ENCODE measurements around the gene MZT2B.
"Not testable (repeated sequence)": the region's sequence is repeated elsewhere in the genome, so short reads cannot be mapped to it uniquely, and the experiment has no call there.

Gene MZT2B

GRCh38 chr2:130181880-130182682 lies at the start of gene MZT2B:
MZT2B (plus strand) TSS chr2:130182262; CDS start chr2:130182283, 21 bp downstream.
- in situ Hi-C loops (cut with HindIII; ENCODE audit: low sequenced_read_pairs) = not testable (repeated sequence)
- H3K4me3 ChIP-seq (ENCODE audit: low read depth, low read length) = peak within 1 kb of the TSS; percentile 92
- TF ChIP-seq, protein P1, sequence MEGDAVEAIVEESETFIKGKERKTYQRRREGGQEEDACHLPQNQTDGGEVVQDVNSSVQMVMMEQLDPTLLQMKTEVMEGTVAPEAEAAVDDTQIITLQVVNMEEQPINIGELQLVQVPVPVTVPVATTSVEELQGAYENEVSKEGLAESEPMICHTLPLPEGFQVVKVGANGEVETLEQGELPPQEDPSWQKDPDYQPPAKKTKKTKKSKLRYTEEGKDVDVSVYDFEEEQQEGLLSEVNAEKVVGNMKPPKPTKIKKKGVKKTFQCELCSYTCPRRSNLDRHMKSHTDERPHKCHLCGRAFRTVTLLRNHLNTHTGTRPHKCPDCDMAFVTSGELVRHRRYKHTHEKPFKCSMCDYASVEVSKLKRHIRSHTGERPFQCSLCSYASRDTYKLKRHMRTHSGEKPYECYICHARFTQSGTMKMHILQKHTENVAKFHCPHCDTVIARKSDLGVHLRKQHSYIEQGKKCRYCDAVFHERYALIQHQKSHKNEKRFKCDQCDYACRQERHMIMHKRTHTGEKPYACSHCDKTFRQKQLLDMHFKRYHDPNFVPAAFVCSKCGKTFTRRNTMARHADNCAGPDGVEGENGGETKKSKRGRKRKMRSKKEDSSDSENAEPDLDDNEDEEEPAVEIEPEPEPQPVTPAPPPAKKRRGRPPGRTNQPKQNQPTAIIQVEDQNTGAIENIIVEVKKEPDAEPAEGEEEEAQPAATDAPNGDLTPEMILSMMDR (IDR thresholded peaks at IDR 0.05; ENCODE audit: low read depth, low read length, missing control alignments) = peak; percentile 64
- DNase-seq (ENCODE audit: low read depth) = peak; percentile 33

- TF ChIP-seq, protein P1 (IDR thresholded peaks at IDR 0.05; ENCODE audit: low read depth, low read length, missing control alignments) = no peak
- no peak overlapping the region for H3K4me3 ChIP-seq (ENCODE audit: low read depth, low read length)
- in situ Hi-C loops (cut with HindIII; ENCODE audit: low sequenced_read_pairs) = no loop called here
- DNase-seq (ENCODE audit: low read depth) = no peak
These were observed 46.1 kb upstream of the MZT2B start for GRCh38 chr2:130135692-130136541.

- in situ Hi-C loops (cut with HindIII; ENCODE audit: low sequenced_read_pairs); DNase-seq (ENCODE audit: low read depth); H3K4me3 ChIP-seq (ENCODE audit: low read depth, low read length): not testable (repeated sequence)
These were observed 45.5 kb upstream of the MZT2B start for GRCh38 chr2:130136546-130136945.

GRCh38 chr2:130137118-130137517 lies 44.9 kb upstream of the MZT2B start:
- H3K4me3 ChIP-seq (ENCODE audit: low read depth, low read length); in situ Hi-C loops (cut with HindIII; ENCODE audit: low sequenced_read_pairs); DNase-seq (ENCODE audit: low read depth): not testable (repeated sequence)

DNA sequence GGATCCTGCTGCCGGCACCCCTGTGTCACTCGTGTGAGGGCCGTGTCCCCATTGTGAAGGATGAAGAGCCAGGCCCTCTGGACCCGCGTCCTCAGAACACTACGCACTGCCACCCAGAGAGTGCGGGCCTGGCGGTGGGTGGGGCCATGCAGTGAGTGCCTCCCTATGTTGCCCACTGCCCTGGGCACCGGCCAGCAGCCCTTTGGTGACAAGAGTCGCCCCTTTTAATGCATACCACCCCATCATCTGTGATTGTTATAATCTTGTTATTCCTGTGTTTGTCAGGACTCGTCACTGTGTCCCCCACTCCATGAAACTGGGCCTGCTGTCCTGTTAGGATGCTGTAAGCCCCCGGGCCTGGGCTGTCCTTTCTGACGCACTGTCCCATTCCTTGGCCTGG lies 43.7 kb upstream of the MZT2B start:
- in situ Hi-C loops (cut with HindIII; ENCODE audit: low sequenced_read_pairs); DNase-seq (ENCODE audit: low read depth); H3K4me3 ChIP-seq (ENCODE audit: low read depth, low read length): not testable (repeated sequence)

DNA sequence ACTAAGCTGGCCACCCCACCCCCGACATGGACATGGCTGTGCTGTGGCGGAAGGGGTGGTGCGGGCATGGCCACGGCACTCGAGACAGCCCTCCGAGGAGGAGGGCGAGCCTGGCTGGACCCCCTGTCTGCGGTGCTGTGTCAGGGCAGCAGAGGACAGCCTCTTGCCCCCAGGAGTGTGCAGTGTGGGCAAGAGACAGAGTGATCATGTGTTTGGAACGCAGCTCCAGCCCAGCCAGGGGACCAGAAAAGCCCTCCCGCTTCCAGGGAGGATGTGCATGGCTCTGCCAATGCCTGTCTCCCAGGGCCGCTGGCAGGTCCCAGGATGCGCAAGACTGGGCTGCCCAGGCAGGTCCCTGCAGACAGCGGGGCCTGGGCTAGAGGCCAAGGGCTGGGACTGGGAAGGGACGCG lies 43.2 kb upstream of the MZT2B start:
- in situ Hi-C loops (cut with HindIII; ENCODE audit: low sequenced_read_pairs); DNase-seq (ENCODE audit: low read depth); H3K4me3 ChIP-seq (ENCODE audit: low read depth, low read length): not testable (repeated sequence)

GRCh38 chr2:130139331-130140280 lies 42.5 kb upstream of the MZT2B start:
- DNase-seq (ENCODE audit: low read depth); H3K4me3 ChIP-seq (ENCODE audit: low read depth, low read length): not testable (repeated sequence)

GRCh38 chr2:130140516-130140915 lies 41.5 kb upstream of the MZT2B start:
- in situ Hi-C loops (cut with HindIII; ENCODE audit: low sequenced_read_pairs) = not testable (repeated sequence)

More at GRCh38 chr2:130139331-130140280, 42.5 kb upstream of the MZT2B start:
- in situ Hi-C loops (cut with HindIII; ENCODE audit: low sequenced_read_pairs) = not testable (repeated sequence)

GRCh38 chr2:130141002-130141401 lies 41.1 kb upstream of the MZT2B start:
- DNase-seq (ENCODE audit: low read depth); H3K4me3 ChIP-seq (ENCODE audit: low read depth, low read length); in situ Hi-C loops (cut with HindIII; ENCODE audit: low sequenced_read_pairs): not testable (repeated sequence)

More at GRCh38 chr2:130140516-130140915, 41.5 kb upstream of the MZT2B start:
- not testable (repeated sequence) for H3K4me3 ChIP-seq (ENCODE audit: low read depth, low read length); DNase-seq (ENCODE audit: low read depth)

GRCh38 chr2:130141645-130142370 lies 40.3 kb upstream of the MZT2B start:
- in situ Hi-C loops (cut with HindIII; ENCODE audit: low sequenced_read_pairs); H3K4me3 ChIP-seq (ENCODE audit: low read depth, low read length); DNase-seq (ENCODE audit: low read depth): not testable (repeated sequence)

DNA sequence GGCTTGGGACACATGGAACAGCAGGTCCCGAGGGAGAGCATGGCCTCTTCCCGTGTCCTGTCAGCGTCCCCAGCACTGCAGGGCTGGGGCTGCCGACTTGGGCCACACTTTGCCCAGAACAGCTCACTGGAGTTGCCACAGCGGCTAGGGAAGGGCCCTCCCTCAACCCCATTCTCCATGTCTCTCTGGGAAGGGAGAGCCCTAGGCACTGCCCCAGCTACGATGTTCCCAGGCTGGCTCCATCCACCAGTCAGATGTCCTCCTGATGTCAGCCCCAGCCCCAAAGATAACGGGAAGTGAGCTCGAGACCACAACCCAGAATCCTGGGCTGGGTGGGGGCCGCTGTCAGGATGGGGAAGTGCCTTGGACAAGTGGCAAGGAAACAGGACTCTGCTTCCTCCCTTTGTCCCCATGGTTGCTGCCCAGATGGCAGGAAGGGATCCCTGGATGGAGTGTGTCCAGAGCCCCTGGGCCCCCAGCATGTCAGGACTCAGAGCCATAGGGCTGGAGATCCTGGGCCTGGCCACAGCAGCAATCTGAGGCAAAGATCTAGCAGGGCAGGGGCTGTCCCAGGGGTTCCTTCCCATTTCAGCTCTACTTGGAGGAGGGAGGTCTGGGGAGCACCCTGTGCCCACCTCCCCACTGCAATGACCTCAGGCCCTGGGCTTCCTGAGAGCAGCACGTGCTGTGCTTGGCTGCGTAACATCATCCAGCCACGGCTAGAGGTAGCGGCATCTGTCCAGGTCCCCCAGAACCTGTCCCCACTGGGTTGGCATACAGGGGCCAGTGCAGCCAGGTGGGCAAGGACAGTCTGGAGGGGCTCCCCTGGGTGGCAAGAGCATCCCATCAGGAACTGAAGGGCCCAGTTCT lies 39.4 kb upstream of the MZT2B start:
- H3K4me3 ChIP-seq (ENCODE audit: low read depth, low read length); in situ Hi-C loops (cut with HindIII; ENCODE audit: low sequenced_read_pairs); DNase-seq (ENCODE audit: low read depth): not testable (repeated sequence)

GRCh38 chr2:130143266-130144039 lies 38.6 kb upstream of the MZT2B start:
- H3K4me3 ChIP-seq (ENCODE audit: low read depth, low read length); DNase-seq (ENCODE audit: low read depth); in situ Hi-C loops (cut with HindIII; ENCODE audit: low sequenced_read_pairs): not testable (repeated sequence)
